DOHH2 (cell line): ENCODE data around the gene ARHGAP4.

Experiments used
- CTCF ChIP-seq: fragments of 200-600 bp; sonication (generic); IDR thresholded peaks from one replicate; pipeline ENCODE4 v1.5.1; 2014; ENCODE audit warnings: antibody characterized with exemption, mild to moderate bottlenecking, low read depth, low read length; ENCODE audit not compliant: poor library complexity, severe bottlenecking
- EZH2phosphoT487 ChIP-seq: fragments of 200-600 bp; sonication (generic); IDR thresholded peaks from 2 replicates; pipeline ENCODE4 v1.6.1; 2017; ENCODE audit warnings: borderline replicate concordance, mild to moderate bottlenecking, antibody characterized with exemption, low read length, moderate library complexity, mixed read lengths

GRCh38 chrX:153921511-153922446, 4.3 kb downstream of the ARHGAP4 start:
- TF ChIP-seq CTCF (no peak), EZH2phosphoT487 (no peak)
